HG03066 (cell line): ENCODE results near the gene COX7A2.

Source experiments
- ATAC-seq: cut with Tn5 transposase; IDR thresholded peaks from one replicate; pipeline ENCODE4 v1.9.1; 2021; ENCODE audit warnings: low read depth; ENCODE audit not compliant: unreplicated experiment

Gene COX7A2

GRCh38 chr6:75201901-75202672 lies 41.5 kb downstream of the COX7A2 start:
- ATAC-seq = no peak

- ATAC-seq = no peak
Observed at GRCh38 chr6:75201021-75201420, 42.6 kb downstream of the COX7A2 start.

DNA sequence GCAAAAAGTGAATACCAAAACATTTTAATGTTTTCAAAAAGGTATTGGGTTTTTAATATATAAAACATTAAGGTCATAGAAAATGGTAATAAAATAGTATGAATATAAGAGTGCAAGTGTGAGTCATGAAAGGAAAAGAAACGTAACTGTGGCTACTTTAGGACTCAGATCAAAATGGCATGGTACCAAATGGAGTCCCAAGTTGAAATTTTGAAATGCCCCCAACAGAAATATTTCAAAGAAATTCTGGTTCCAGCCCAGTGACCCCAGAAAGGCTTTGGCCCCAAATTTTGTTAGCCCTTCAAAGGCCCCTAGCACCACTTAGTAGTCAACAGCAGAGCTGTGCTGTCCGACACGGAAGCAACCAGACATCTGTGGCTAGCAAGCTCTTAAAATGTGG lies 43.7 kb downstream of the COX7A2 start:
- no peak for ATAC-seq

DNA sequence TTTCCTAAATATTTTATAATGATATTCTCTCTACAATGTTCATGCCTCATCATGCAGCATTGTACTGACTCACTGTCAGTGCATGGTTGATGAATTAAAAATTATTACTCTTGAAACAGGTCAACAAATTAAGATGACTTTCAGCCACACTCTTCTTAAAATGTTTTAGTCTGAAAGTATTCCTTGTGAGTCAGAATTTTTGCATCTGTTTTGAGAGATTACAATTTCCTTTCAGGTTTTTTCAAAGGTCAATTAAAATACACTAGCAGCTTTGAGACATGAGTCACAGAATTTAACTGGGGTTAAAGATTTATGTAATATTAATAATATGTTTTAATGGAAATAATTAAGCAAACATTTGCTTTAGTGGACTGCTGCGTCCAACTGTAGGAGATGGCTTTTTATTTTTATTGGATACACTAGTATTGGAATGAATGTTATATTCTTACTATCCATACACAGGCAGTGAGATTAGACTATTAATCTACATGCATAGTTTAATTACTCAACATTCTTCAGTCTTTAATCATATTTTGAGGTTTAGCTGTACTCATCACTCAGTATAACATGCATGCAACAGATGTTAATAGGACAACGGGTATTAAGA lies 47.4 kb downstream of the COX7A2 start:
- no peak for ATAC-seq

GRCh38 chr6:75188221-75188925 lies 55.2 kb downstream of the COX7A2 start:
- ATAC-seq = no peak
